Gastrocnemius medialis (tissue), 4 donors: ENCODE measurements around the gene TNF. TPM values are rescaled to one million over a fixed set of nuclear protein-coding genes. Genes with fewer than 3 reads are reported as not detected.
"Not testable (repeated sequence)": the region's sequence is repeated elsewhere in the genome, so short reads cannot be mapped to it uniquely, and the experiment has no call there.

Source experiments
- ATAC-seq, 2 donors: fragments of 150-250 bp; one replicate each; pipeline ENCODE4 v1.9.1; 2016
- DNase-seq, 2 donors: peaks; one replicate each; pipeline ENCODE4 v3.0.0-alpha.2; 2019
- H3K27ac ChIP-seq, 4 donors: fragments of 200-600 bp; sonication (generic); 1 replicate in 1 of 4; 2 replicates in 3 of 4; pipeline ENCODE4 v1.5.1; 2016 to 2018; ENCODE audit warnings: mild to moderate bottlenecking in 2 of 4, moderate library complexity in 1 of 4
- H3K27me3 ChIP-seq, 3 donors: fragments of 200-600 bp; sonication (generic) in 2 of 3; 1 replicate in 1 of 3; 2 replicates in 2 of 3; pipeline versions ENCODE4 v1.5.1 to v1.6.0; 2016 to 2019; ENCODE audit warnings: mild to moderate bottlenecking in 1 of 3, moderate library complexity in 1 of 3
- H3K36me3 ChIP-seq, 2 donors: fragments of 200-600 bp; sonication (generic) in 1 of 2; one replicate each; pipeline ENCODE4 v1.5.1; 2017 to 2018
- H3K4me1 ChIP-seq, 2 donors: fragments of 200-600 bp; sonication (generic) in 1 of 2; one replicate each; pipeline ENCODE4 v1.5.1; 2016 to 2017; ENCODE audit warnings: mild to moderate bottlenecking in 2 of 2
- H3K4me3 ChIP-seq, 4 donors: fragments of 200-600 bp; sonication (generic) in 3 of 4; 1 replicate in 1 of 4; 2 replicates in 3 of 4; pipeline ENCODE4 v1.5.1; 2016 to 2019; ENCODE audit warnings: mild to moderate bottlenecking in 2 of 4
- H3K9me3 ChIP-seq, 3 donors: fragments of 200-600 bp; sonication (generic) in 2 of 3; 1 replicate in 1 of 3; 2 replicates in 2 of 3; pipeline ENCODE4 v1.5.1; 2016 to 2019
- POLR2A ChIP-seq, 2 donors: fragments of 450-650 bp; IDR thresholded peaks; one replicate each; pipeline ENCODE4 v1.6.1; 2017; ENCODE audit warnings: antibody characterized with exemption in 2 of 2, mild to moderate bottlenecking in 2 of 2, moderate library complexity in 2 of 2
- in situ Hi-C, 4 donors: fragments of 200-750 bp; cut with MboI; loops; one replicate each; pipeline versions ENCODE4 v1.15.0 to v1.8.0; 2017; ENCODE audit warnings: low sequenced_read_pairs in 4 of 4
- intact Hi-C: fragments of 100-400 bp; cut with DNase I; formaldehyde crosslinking; loops from one replicate; pipeline ENCODE4 v1.15.1; 2023; ENCODE audit warnings: low total_unique reads
- total RNA-seq, 4 donors: library from RNA; depleted of rRNA; stranded (reverse); fragments of >200 nt; gene quantifications; one replicate each; pipeline versions ENCODE4 v1.1.0 to v1.2.3, GENCODE V29; 2016
- TF ChIP-seq, protein P1 (sequence below), 5 experiments: fragments of 450-650 bp in 3 of 5; fragments of 200-600 bp in 2 of 5; sonication (generic) in 2 of 5; IDR thresholded peaks in 4 of 5; conservative IDR thresholded peaks in 1 of 5; 1 replicate in 4 of 5; 2 replicates in 1 of 5; pipeline ENCODE4 v1.5.1; 2016 to 2019; ENCODE audit warnings: antibody characterized with exemption in 5 of 5, mild to moderate bottlenecking in 3 of 5, moderate library complexity in 3 of 5

The TNF gene
- total RNA-seq, 4 donors from 2014 or later: 0.23 to 0.87 TPM; not detected in 2

DNA sequence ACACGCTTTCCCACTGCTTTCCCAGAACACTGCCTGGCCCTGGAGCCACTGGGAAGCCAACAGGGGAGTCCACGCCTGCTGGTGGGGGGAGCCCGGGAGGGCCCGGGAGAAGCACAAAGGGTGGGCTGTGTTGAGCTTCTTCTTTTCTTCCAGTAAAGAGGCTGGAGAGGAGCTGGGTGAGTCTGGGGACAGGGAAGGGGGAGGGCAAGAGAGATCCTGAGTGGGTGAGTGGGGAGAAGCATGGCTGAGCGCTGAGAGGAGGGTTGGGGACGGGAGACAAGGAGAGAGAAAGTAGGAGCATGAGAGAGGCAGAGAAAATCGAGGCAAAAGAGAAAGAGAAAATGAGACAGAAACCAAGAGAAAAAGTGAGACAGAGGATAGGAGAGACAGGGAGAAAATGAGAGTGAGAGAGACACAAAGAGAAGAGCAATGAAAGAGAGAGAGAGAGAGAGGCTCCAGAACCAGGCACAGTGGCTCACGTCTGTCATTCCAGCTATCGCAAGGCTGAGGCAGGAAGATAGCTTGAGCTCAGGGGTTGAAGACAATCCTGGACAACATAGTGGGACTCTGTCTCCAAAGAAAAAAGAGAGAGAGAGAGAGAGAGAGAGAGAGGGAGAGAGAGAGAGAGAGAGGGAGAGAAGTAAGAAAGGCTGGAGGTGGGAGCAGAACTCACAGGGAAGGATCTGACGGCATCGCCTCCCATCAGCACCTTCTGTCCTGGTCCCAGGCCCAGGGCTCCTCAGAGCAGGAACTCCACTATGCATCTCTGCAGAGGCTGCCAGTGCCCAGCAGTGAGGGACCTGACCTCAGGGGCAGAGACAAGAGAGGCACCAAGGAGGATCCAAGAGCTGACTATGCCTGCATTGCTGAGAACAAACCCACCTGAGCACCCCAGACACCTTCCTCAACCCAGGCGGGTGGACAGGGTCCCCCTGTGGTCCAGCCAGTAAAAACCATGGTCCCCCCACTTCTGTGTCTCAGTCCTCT lies 12.7 kb downstream of the TNF start:
- Histone ChIP-seq H3K4me3 (no peak overlapping the region), H3K4me1 (no peaks in the 10 kb centered on the region), H3K9me3 (no peaks in the 10 kb centered on the region), H3K27me3 (peaks cover 0 to 5% (median 0%) of the 10 kb centered on the region in 3 donors), H3K36me3 (no peaks in the 10 kb centered on the region), H3K27ac (no peak overlapping the region)
- intact Hi-C loops (no loop called here), in situ Hi-C loops (no loop called here)
- TF ChIP-seq, protein P1, sequence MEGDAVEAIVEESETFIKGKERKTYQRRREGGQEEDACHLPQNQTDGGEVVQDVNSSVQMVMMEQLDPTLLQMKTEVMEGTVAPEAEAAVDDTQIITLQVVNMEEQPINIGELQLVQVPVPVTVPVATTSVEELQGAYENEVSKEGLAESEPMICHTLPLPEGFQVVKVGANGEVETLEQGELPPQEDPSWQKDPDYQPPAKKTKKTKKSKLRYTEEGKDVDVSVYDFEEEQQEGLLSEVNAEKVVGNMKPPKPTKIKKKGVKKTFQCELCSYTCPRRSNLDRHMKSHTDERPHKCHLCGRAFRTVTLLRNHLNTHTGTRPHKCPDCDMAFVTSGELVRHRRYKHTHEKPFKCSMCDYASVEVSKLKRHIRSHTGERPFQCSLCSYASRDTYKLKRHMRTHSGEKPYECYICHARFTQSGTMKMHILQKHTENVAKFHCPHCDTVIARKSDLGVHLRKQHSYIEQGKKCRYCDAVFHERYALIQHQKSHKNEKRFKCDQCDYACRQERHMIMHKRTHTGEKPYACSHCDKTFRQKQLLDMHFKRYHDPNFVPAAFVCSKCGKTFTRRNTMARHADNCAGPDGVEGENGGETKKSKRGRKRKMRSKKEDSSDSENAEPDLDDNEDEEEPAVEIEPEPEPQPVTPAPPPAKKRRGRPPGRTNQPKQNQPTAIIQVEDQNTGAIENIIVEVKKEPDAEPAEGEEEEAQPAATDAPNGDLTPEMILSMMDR (IDR thresholded peaks at IDR 0.05 in 4 of 5, conservative IDR thresholded peaks at IDR 0.05 in 1 of 5): no peak
- no peak for TF ChIP-seq POLR2A (IDR thresholded peaks at IDR 0.05)
- no peak for ATAC-seq
- DNase-seq: no peak

DNA sequence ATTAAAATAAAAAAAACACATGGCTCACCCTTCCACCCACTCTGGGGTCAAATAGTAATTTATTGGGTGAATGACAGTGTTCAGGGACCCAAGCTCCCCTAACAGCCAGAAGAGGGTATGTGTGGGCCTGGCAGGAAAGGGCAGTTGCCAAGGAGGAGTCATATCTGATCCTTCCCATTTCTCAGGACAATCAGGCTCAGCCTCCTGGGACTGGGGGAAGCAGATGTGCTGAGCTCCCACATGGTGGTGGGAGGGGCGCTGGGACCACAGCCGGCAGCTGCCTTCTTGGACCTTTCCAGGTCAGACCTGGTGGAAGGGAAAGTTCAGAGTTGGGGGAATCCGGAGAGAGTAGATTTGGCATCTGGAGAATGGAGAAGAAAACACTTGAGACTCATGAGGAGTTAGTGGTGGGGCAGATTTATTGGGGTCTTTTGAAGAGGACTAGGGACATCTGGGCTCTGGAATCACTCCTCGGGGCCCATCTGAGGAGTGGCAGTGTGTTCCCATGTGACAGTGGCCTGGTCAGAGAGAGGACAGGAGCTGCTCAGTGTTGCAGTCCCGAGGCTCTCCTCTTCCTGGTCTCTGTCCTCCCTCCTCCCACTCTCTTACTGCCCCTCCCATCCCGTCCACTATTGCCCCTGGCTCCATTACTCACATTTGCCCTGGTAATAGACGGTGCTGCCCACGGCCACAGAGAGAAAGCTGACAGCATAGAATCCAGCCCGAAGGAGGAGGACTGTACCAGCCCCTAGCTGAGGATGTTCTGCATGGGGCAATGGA lies 13.7 kb downstream of the TNF start:
- no peak for ATAC-seq
- intact Hi-C loops: no loop called here
- no peak for TF ChIP-seq POLR2A (IDR thresholded peaks at IDR 0.05)
- TF ChIP-seq, protein P1 (IDR thresholded peaks at IDR 0.05 in 4 of 5, conservative IDR thresholded peaks at IDR 0.05 in 1 of 5): no peak
- Histone ChIP-seq H3K4me1 (no peaks in the 10 kb centered on the region), H3K27ac (no peak overlapping the region), H3K9me3 (no peaks in the 10 kb centered on the region), H3K36me3 (no peaks in the 10 kb centered on the region), H3K4me3 (no peak overlapping the region), H3K27me3 (peaks cover 0 to 5% (median 0%) of the 10 kb centered on the region in 3 donors)
- no peak for DNase-seq
- in situ Hi-C loops: no loop called here

DNA sequence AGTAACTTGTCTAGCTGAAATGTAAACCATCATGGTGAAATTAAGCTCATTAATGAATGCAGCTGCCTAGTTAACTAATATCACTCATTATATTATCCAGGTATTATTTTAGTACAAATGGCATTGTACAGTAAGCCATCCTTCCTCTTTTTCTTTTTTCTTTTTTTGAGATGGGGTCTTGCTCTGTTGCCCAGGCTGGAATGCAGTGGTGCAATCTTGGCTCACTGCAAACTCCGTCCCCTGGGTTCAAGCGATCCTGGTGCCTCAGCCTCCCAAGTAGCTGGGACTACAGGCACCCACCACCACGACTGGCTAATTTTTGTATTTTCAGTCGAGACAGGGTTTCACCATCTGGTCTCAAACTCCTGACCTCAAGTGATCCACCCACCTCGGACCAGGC lies 15.3 kb downstream of the TNF start:
- DNase-seq, H3K4me3 ChIP-seq, H3K27me3 ChIP-seq, H3K36me3 ChIP-seq, H3K27ac ChIP-seq, intact Hi-C loops, ATAC-seq, H3K4me1 ChIP-seq, H3K9me3 ChIP-seq: not testable (repeated sequence)
- in situ Hi-C loops: loop anchor here in 1 of 4 donors (10.0 kb wide), 1 partner anchor 46 kb away; the partner anchor contains the start of genes ATP6V1G2, DDX39B and NFKBIL1

DNA sequence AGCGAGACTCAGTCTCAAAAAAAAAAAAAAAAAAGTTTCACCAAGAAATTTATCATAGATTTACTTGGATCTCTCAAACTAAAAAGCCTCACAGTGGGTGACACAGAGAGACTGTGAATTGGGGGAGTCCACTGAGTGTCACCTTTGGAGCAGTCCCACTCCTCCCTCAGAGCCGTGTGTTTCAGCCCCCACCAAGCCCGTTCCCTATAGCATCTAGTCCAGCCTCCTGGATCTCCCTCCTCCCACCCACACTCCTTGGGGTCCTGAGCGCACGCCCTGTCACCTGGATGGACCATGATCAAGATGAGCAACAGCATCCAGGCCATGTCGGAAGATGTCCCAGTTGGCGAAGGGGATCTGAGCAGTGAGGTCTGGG lies 17.0 kb downstream of the TNF start:
- no peak overlapping the region for H3K4me3 ChIP-seq
- no peak for DNase-seq
- no peaks in the 10 kb centered on the region for H3K4me1 ChIP-seq
- peaks cover 0 to 4% (median 0%) of the 10 kb centered on the region in 3 donors for H3K27me3 ChIP-seq
- intact Hi-C loops (no loop called here), in situ Hi-C loops (loop anchor here in 1 of 4 donors (10.0 kb wide), 1 partner anchor 48 kb away; the partner anchor contains the start of genes ATP6V1G2, DDX39B and NFKBIL1)
- no peak overlapping the region for H3K27ac ChIP-seq
- ATAC-seq: no peak
- TF ChIP-seq, protein P1 (IDR thresholded peaks at IDR 0.05 in 4 of 5, conservative IDR thresholded peaks at IDR 0.05 in 1 of 5): no peak
- no peak for TF ChIP-seq POLR2A (IDR thresholded peaks at IDR 0.05)
- H3K9me3 ChIP-seq: no peaks in the 10 kb centered on the region
- H3K36me3 ChIP-seq: no peaks in the 10 kb centered on the region
